ENCODE measurements around the gene TPT1.

TPT1 gene

GRCh38 chr13:45296259-45296658 lies 44.7 kb downstream of the TPT1 start:
- TF ChIP-seq CTCF (IDR thresholded peaks at IDR 0.05; ENCODE audit: low read depth, low read length, missing control alignments), result no peak
- in situ Hi-C loops (cut with HindIII; ENCODE audit: low sequenced_read_pairs), result no loop called here
- no peak for DNase-seq (ENCODE audit: low read depth)
- no peak overlapping the region for H3K4me3 ChIP-seq (ENCODE audit: low read depth, low read length)

GRCh38 chr13:45295536-45295935 lies 45.4 kb downstream of the TPT1 start:
- no peak overlapping the region for H3K4me3 ChIP-seq (ENCODE audit: low read depth, low read length)
- in situ Hi-C loops (cut with HindIII; ENCODE audit: low sequenced_read_pairs), result no loop called here
- DNase-seq (ENCODE audit: low read depth), result peak; percentile 9
- TF ChIP-seq CTCF (IDR thresholded peaks at IDR 0.05; ENCODE audit: low read depth, low read length, missing control alignments), result no peak

DNA sequence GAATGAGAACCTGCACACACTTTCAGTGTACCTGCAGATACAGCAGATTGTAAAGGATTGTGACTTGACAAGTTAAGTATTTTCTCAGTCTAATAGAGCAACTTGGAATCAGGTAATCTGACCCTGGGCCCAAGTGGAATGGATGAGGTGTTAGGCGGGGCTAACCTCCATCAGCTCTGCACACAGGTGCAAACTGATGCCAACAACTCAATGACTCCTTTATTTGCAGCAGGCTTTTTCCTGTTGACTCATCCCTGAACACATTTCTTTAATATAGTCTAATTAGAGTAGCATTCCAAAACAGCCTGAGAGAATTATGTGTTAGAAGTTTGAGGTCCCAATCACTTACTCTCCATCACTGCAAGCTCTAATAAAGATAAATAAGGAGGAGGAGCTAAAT lies 48.8 kb downstream of the TPT1 start:
- DNase-seq (ENCODE audit: low read depth), result no peak
- H3K4me3 ChIP-seq (ENCODE audit: low read depth, low read length), result no peak overlapping the region
- TF ChIP-seq CTCF (IDR thresholded peaks at IDR 0.05; ENCODE audit: low read depth, low read length, missing control alignments), result no peak
- in situ Hi-C loops (cut with HindIII; ENCODE audit: low sequenced_read_pairs), result no loop called here

GRCh38 chr13:45289936-45290563 lies 50.9 kb downstream of the TPT1 start:
- in situ Hi-C loops (cut with HindIII; ENCODE audit: low sequenced_read_pairs), result no loop called here
- DNase-seq (ENCODE audit: low read depth), result no peak
- no peak for TF ChIP-seq CTCF (IDR thresholded peaks at IDR 0.05; ENCODE audit: low read depth, low read length, missing control alignments)
- no peak overlapping the region for H3K4me3 ChIP-seq (ENCODE audit: low read depth, low read length)
